IMR-90 (cell line): ENCODE results near the gene UTRN. TPM values are rescaled to one million over a fixed set of nuclear protein-coding genes. Genes with fewer than 3 reads are reported as not detected.

Source experiments
- ATAC-seq: fragments of 200-7000 bp; cut with Tn5 transposase; 2 replicates; pipeline ENCODE4 v1.9.1; 2020; ENCODE audit warnings: low read depth, mild to moderate bottlenecking, moderate library complexity
- BruUV-seq: library from RNA; stranded (reverse); fragments of 400-500 nt; replicated peaks from 2 replicates; lab custom pipeline; 2021; lab: Mats Ljungman, UMichigan
- CTCF ChIA-PET: fragments of 300-600 bp; formaldehyde crosslinking; extraction: SDS; loops from one replicate; lab custom pipeline; 2021; ENCODE audit warnings: antibody characterized with exemption; lab: Yijun Ruan, JAX
- POLR2A ChIA-PET: fragments of 300-600 bp; sonication (Branson Sonifier 250); formaldehyde crosslinking; loops from one replicate; lab custom pipeline; 2022; ENCODE audit warnings: antibody characterized with exemption; ENCODE audit not compliant: unreplicated experiment; lab: Charles Lee
- DNase-seq: peaks from one replicate; pipeline ENCODE4 v3.0.0; 2013
- H2AFZ ChIP-seq: replicated peaks from 2 replicates; pipeline ENCODE3; 2013; ENCODE audit warnings: low read length, mild to moderate bottlenecking; ENCODE audit not compliant: poor library complexity
- H2AK5ac ChIP-seq: 2 replicates; pipeline ENCODE4 v1.6.1; 2013; ENCODE audit warnings: low read depth, low read length, inconsistent platforms
- H2AK9ac ChIP-seq: replicated peaks from 2 replicates; pipeline ENCODE3; 2013; ENCODE audit warnings: mild to moderate bottlenecking, low read depth, low read length, moderate library complexity; ENCODE audit not compliant: poor library complexity
- H2BK120ac ChIP-seq: 2 replicates; pipeline ENCODE4 v1.6.1; 2013; ENCODE audit warnings: low read depth, low read length, inconsistent platforms
- H2BK15ac ChIP-seq: 3 replicates; pipeline ENCODE4 v1.6.1; 2013; ENCODE audit warnings: low read depth, low read length, inconsistent platforms
- H2BK20ac ChIP-seq: 2 replicates; pipeline ENCODE4 v1.6.1; 2013; ENCODE audit warnings: low read depth, mild to moderate bottlenecking, inconsistent platforms, low read length, moderate library complexity
- H2BK5ac ChIP-seq: 2 replicates; pipeline ENCODE4 v1.6.1; 2013; ENCODE audit warnings: mild to moderate bottlenecking, low read depth, low read length, inconsistent platforms; ENCODE audit not compliant: poor library complexity, severe bottlenecking
- H3K14ac ChIP-seq: replicated peaks from 2 replicates; pipeline ENCODE4 v1.6.1; 2013; ENCODE audit warnings: low read depth, low read length, inconsistent platforms
- H3K18ac ChIP-seq: 2 replicates; pipeline ENCODE4 v1.6.1; 2013; ENCODE audit warnings: low read depth, low read length, control low read depth
- H3K23ac ChIP-seq: 2 replicates; pipeline ENCODE4 v1.6.1; 2013; ENCODE audit warnings: low read depth, low read length, inconsistent platforms
- H3K27ac ChIP-seq: 2 replicates; pipeline ENCODE4 v1.5.1; 2013; ENCODE audit warnings: mild to moderate bottlenecking, control low read depth, low read length; ENCODE audit not compliant: insufficient read depth
- H3K27me3 ChIP-seq: 2 replicates; pipeline ENCODE4 v1.6.1; 2013; ENCODE audit warnings: low read length; ENCODE audit not compliant: control insufficient read depth, insufficient read depth
- H3K36me3 ChIP-seq: 2 replicates; pipeline ENCODE4 v1.6.1; 2013; ENCODE audit warnings: low read length, mixed read lengths; ENCODE audit not compliant: control insufficient read depth, insufficient read depth
- H3K4ac ChIP-seq: 2 replicates; pipeline ENCODE4 v1.6.1; 2013; ENCODE audit warnings: low read depth, low read length, inconsistent platforms
- H3K4me1 ChIP-seq: 2 replicates; pipeline ENCODE4 v1.6.1; 2013; ENCODE audit warnings: low read length, mixed read lengths; ENCODE audit not compliant: control insufficient read depth, insufficient read depth
- H3K4me2 ChIP-seq: 2 replicates; pipeline ENCODE4 v1.6.1; 2013; ENCODE audit warnings: low read depth, mild to moderate bottlenecking, control low read depth, low read length, moderate library complexity
- H3K4me3 ChIP-seq: 2 replicates; pipeline ENCODE4 v1.5.1; 2013; ENCODE audit warnings: low read depth, mild to moderate bottlenecking, control low read depth, low read length, moderate library complexity; ENCODE audit not compliant: insufficient read depth
- H3K56ac ChIP-seq: 2 replicates; pipeline ENCODE4 v1.6.1; 2013; ENCODE audit warnings: low read length, inconsistent platforms; ENCODE audit not compliant: insufficient read depth; ENCODE audit errors: extremely low read depth
- H3K79me1 ChIP-seq, 2 experiments: 2 replicates each; pipeline ENCODE4 v1.6.1; 2013; ENCODE audit warnings: low read length in 2 of 2, inconsistent platforms in 1 of 2, low read depth in 1 of 2
- H3K9ac ChIP-seq: 2 replicates; pipeline ENCODE4 v1.6.1; 2013; ENCODE audit warnings: low read depth, low read length, control low read depth
- H3K9me1 ChIP-seq: 2 replicates; pipeline ENCODE4 v1.6.1; 2013; ENCODE audit warnings: low read length, inconsistent platforms; ENCODE audit not compliant: insufficient read depth
- H3K9me3 ChIP-seq: 2 replicates; pipeline ENCODE4 v1.6.1; 2013; ENCODE audit warnings: low read length; ENCODE audit not compliant: control insufficient read depth, insufficient read depth
- H4K20me1 ChIP-seq: 2 replicates; pipeline ENCODE4 v1.6.1; 2013; ENCODE audit warnings: low read length, inconsistent platforms; ENCODE audit not compliant: insufficient read depth
- H4K5ac ChIP-seq: 2 replicates; pipeline ENCODE4 v1.6.1; 2013; ENCODE audit warnings: mild to moderate bottlenecking, low read depth, low read length, control low read depth
- H4K8ac ChIP-seq, 2 experiments: 2 replicates each; pipeline ENCODE4 v1.6.1; 2013; ENCODE audit warnings: low read depth in 2 of 2, low read length in 2 of 2, control low read depth in 1 of 2, inconsistent platforms in 1 of 2
- H4K91ac ChIP-seq: 2 replicates; pipeline ENCODE4 v1.6.1; 2013; ENCODE audit warnings: low read depth, low read length, inconsistent platforms; ENCODE audit not compliant: insufficient read depth
- BHLHE40 ChIP-seq: fragments of 150-350 bp; IDR thresholded peaks from 2 replicates; pipeline ENCODE4 v1.6.1; 2016; ENCODE audit warnings: mild to moderate bottlenecking, low read depth, low read length
- CEBPB ChIP-seq: IDR thresholded peaks from 2 replicates; pipeline ENCODE4 v1.6.1; 2012; ENCODE audit warnings: low read depth, low read length, improper control_type of control experiment
- CHD1 ChIP-seq: IDR thresholded peaks from 2 replicates; pipeline ENCODE4 v1.6.1; 2012; ENCODE audit warnings: low read depth, low read length, improper control_type of control experiment
- CTCF ChIP-seq: conservative IDR thresholded peaks from 2 replicates; pipeline ENCODE4 v1.5.1; 2012; ENCODE audit warnings: mild to moderate bottlenecking, low read depth, low read length, improper control_type of control experiment
- ELK1 ChIP-seq: fragments of 150-350 bp; IDR thresholded peaks from 2 replicates; pipeline ENCODE4 v1.6.1; 2016; ENCODE audit warnings: low read depth, mild to moderate bottlenecking, low read length, moderate library complexity, borderline replicate concordance
- FOS ChIP-seq: fragments of 150-350 bp; IDR thresholded peaks from 2 replicates; pipeline ENCODE4 v1.6.1; 2016; ENCODE audit warnings: low read depth, low read length
- MAZ ChIP-seq: IDR thresholded peaks from 2 replicates; pipeline ENCODE4 v1.6.1; 2012; ENCODE audit warnings: low read depth, mild to moderate bottlenecking, low read length, improper control_type of control experiment, moderate library complexity, borderline replicate concordance
- MXI1 ChIP-seq: IDR thresholded peaks from 2 replicates; pipeline ENCODE4 v1.6.1; 2012; ENCODE audit warnings: low read depth, mild to moderate bottlenecking, low read length, moderate library complexity, borderline replicate concordance
- NFE2L2 ChIP-seq: fragments of 150-350 bp; IDR thresholded peaks from 2 replicates; pipeline ENCODE4 v1.6.1; 2016; ENCODE audit warnings: low read depth, mild to moderate bottlenecking, low read length
- RAD21 ChIP-seq: IDR thresholded peaks from 2 replicates; pipeline ENCODE4 v1.6.1; 2012; ENCODE audit warnings: low read length, improper control_type of control experiment
- RCOR1 ChIP-seq: IDR thresholded peaks from 2 replicates; pipeline ENCODE4 v1.6.1; 2012; ENCODE audit warnings: mild to moderate bottlenecking, low read length, improper control_type of control experiment; ENCODE audit not compliant: insufficient replicate concordance
- RFX5 ChIP-seq: IDR thresholded peaks from 2 replicates; pipeline ENCODE4 v1.8.0; 2012; ENCODE audit warnings: low read depth, mild to moderate bottlenecking, low read length, moderate library complexity
- SMC3 ChIP-seq: fragments of 150-350 bp; IDR thresholded peaks from 2 replicates; pipeline ENCODE4 v1.6.1; 2016; ENCODE audit warnings: low read depth, mild to moderate bottlenecking, antibody characterized with exemption, low read length, moderate library complexity
- USF2 ChIP-seq: fragments of 150-350 bp; IDR thresholded peaks from 2 replicates; pipeline ENCODE4 v1.6.1; 2017; ENCODE audit warnings: mild to moderate bottlenecking, antibody characterized with exemption, low read length, low read depth
- WGBS, 2 experiments: methylation state at CpG; one replicate each; pipeline versions ENCODE4 v1.1.5 to v1.1.7; 2013; ENCODE audit warnings: missing lambda C conversion rate in 2 of 2; ENCODE audit not compliant: insufficient read length in 1 of 2; ENCODE audit errors: extremely low coverage in 2 of 2; 5-methylcytosine and 5-hydroxymethylcytosine counted together
- dilution Hi-C: fragments of 300-500 bp; cut with HindIII; formaldehyde crosslinking; loops from one replicate; pipeline ENCODE4 v1.14.3; 2018; ENCODE audit warnings: low sequenced_read_pairs; ENCODE audit not compliant: unreplicated experiment
- in situ Hi-C: fragments of 300-500 bp; cut with MboI; formaldehyde crosslinking; loops from 3 replicates; pipeline ENCODE4 v1.14.3; 2019; ENCODE audit warnings: low sequenced_read_pairs, inconsistent platforms, mixed read lengths
- intact Hi-C: fragments of 100-400 bp; cut with micrococcal nuclease; formaldehyde crosslinking; loops from 2 replicates; pipeline ENCODE4 v1.10.0; 2022
- polyA plus RNA-seq, 3 experiments: library from polyadenylated mRNA; depleted of rRNA; stranded (reverse); fragments of >200 nt; gene quantifications; 2 replicates each; pipeline ENCODE4 v1.2.3, GENCODE V29; 2012; ENCODE audit warnings: low replicate concordance in 1 of 3
- total RNA-seq: library from RNA; depleted of rRNA; stranded (reverse); fragments of >200 nt; gene quantifications from 2 replicates; pipeline ENCODE4 v1.2.3, GENCODE V29; 2012

The UTRN gene
- total and polyA plus RNA-seq, 2 of the 4 experiments (the other 2 are of a cell fraction), result 17.3 to 83.5 TPM

- no peak overlapping the region for H3K4me2 ChIP-seq
- H4K8ac ChIP-seq, result no peak overlapping the region
- peaks cover 3% of the 10 kb centered on the region for H3K4me1 ChIP-seq
- no peak overlapping the region for H3K4ac ChIP-seq
- WGBS, 2 experiments, result no CpG with 5 or more reads among the region's 2 CpGs
- H3K23ac ChIP-seq, result no peak overlapping the region
- H2AK5ac ChIP-seq, result no peak overlapping the region
- H3K9ac ChIP-seq, result no peak overlapping the region
- H3K27me3 ChIP-seq, result no peaks in the 10 kb centered on the region
- dilution Hi-C loops (no loop called here), intact Hi-C loops (no loop called here), in situ Hi-C loops (no loop called here)
- no peak overlapping the region for H2AK9ac ChIP-seq
- no peak for DNase-seq
- CTCF ChIA-PET, result no interaction called here
- no peak overlapping the region for H4K91ac ChIP-seq
- no peak overlapping the region for H2BK20ac ChIP-seq
- no peak overlapping the region for H3K18ac ChIP-seq
- ATAC-seq, result no peak
- no peaks in the 10 kb centered on the region for H3K9me3 ChIP-seq
- POLR2A ChIA-PET, result interaction anchor here (0.5 kb wide), 1 partner anchor 27 kb away, joined by 13 read pairs; no protein-coding TSS in a partner anchor
- no peaks in the 10 kb centered on the region for H3K79me1 ChIP-seq
- H4K20me1 ChIP-seq, result no peaks in the 10 kb centered on the region
- no peak overlapping the region for H4K5ac ChIP-seq
- TF ChIP-seq CEBPB (no peak), RAD21 (no peak), BHLHE40 (no peak), ELK1 (no peak), MXI1 (no peak), USF2 (no peak), RCOR1 (no peak), MAZ (no peak), NFE2L2 (no peak), FOS (no peak), RFX5 (no peak), SMC3 (no peak), CHD1 (no peak), CTCF (no peak)
- H2AFZ ChIP-seq, result no peak overlapping the region
- BruUV-seq, result no TSS peak
- no peaks in the 10 kb centered on the region for H3K36me3 ChIP-seq
- no peak overlapping the region for H3K4me3 ChIP-seq
- H3K9me1 ChIP-seq, result 0 out of 2 replicates have a peak, but pooled peaks cover 3% of the 10 kb centered on the region
- H2BK120ac ChIP-seq, result no peak overlapping the region
- H3K14ac ChIP-seq, result no peak overlapping the region
- no peak overlapping the region for H2BK15ac ChIP-seq
- no peak overlapping the region for H3K56ac ChIP-seq
- H2BK5ac ChIP-seq, result no peak overlapping the region
- no peak overlapping the region for H3K27ac ChIP-seq
Measured at GRCh38 chr6:144259986-144260385, 25.1 kb upstream of the UTRN start.
